Activated CD4-positive, alpha-beta memory T cell treated with anti-CD3 and anti-CD28 coated beads for 36 hours (primary cell): ENCODE measurements around the gene PDIA5. TPM values are rescaled to one million over a fixed set of nuclear protein-coding genes. Genes with fewer than 3 reads are reported as not detected.
A peak's percentile ranks its signal among the peaks of the same experiment; 100 is the strongest.

ENCODE experiments used
- CTCF ChIA-PET: fragments of 350-600 bp; sonication (Branson Sonifier 250); formaldehyde crosslinking; loops from one replicate; lab custom pipeline; 2021; ENCODE audit warnings: antibody characterized with exemption, inconsistent platforms; lab: Charles Lee
- POLR2A ChIA-PET: fragments of 350-600 bp; sonication (Branson Sonifier 250); formaldehyde crosslinking; loops from one replicate; lab custom pipeline; 2021; ENCODE audit warnings: antibody characterized with exemption; lab: Charles Lee
- DNase-seq: peaks from one replicate; pipeline ENCODE4 v3.0.0-alpha.2; 2020
- H3K27ac Mint-ChIP-seq: one replicate; pipeline ENCODE4 v1.8.0; 2021; ENCODE audit warnings: mixed read lengths
- H3K27me3 Mint-ChIP-seq: one replicate; pipeline ENCODE4 v1.8.0; 2021; ENCODE audit warnings: mixed read lengths
- H3K36me3 Mint-ChIP-seq: one replicate; pipeline ENCODE4 v1.8.0; 2021; ENCODE audit warnings: mixed read lengths
- H3K4me1 Mint-ChIP-seq: one replicate; pipeline ENCODE4 v1.8.0; 2021; ENCODE audit warnings: low read depth, mixed read lengths
- H3K4me3 Mint-ChIP-seq: one replicate; pipeline ENCODE4 v1.8.0; 2021; ENCODE audit warnings: mild to moderate bottlenecking, mixed read lengths
- H3K9me3 Mint-ChIP-seq: one replicate; pipeline ENCODE4 v1.8.0; 2021; ENCODE audit warnings: mixed read lengths
- intact Hi-C: fragments of 100-400 bp; cut with micrococcal nuclease; formaldehyde crosslinking; loops from one replicate; pipeline ENCODE4 v1.15.1; 2023
- microRNA-seq: library from miRNA; unstranded; fragments of <30 nt; microRNA quantifications from one replicate; pipeline ENCODE4 v1.2.0, GENCODE V29; 2022; ENCODE audit warnings: borderline number of aligned reads, borderline microRNAs expressed, borderline replicate concordance
- total RNA-seq, 2 experiments: library from RNA; stranded (reverse); gene quantifications; one replicate each; pipeline ENCODE4 v1.2.3, GENCODE V29; 2021

The PDIA5 gene
- total RNA-seq, 2 experiments from 2014 or later: 21.7 to 21.8 TPM

- ChIA-PET CTCF (no interaction called here), POLR2A (no interaction called here)
- no peaks in the 10 kb centered on the region for H3K9me3 Mint-ChIP-seq
Measured at GRCh38 chr3:123188058-123188457, 121.2 kb downstream of the PDIA5 start.

GRCh38 chr3:123193448-123194101 lies 126.8 kb downstream of the PDIA5 start:
- Mint-ChIP-seq H3K9me3 (no peaks in the 10 kb centered on the region), H3K36me3 (peaks cover 2% of the 10 kb centered on the region), H3K27ac (no peak overlapping the region), H3K4me3 (no peak overlapping the region), H3K4me1 (no peaks in the 10 kb centered on the region), H3K27me3 (peaks cover 4% of the 10 kb centered on the region)
- ChIA-PET POLR2A (no interaction called here), CTCF (interaction anchor here (1.1 kb wide), 1 partner anchor 273 kb away, joined by 3 read pairs; no protein-coding TSS in a partner anchor)
- intact Hi-C loops: no loop called here
- no peak for DNase-seq

More at GRCh38 chr3:123188058-123188457, 121.2 kb downstream of the PDIA5 start:
- no peak overlapping the region for H3K27ac Mint-ChIP-seq
- H3K36me3 Mint-ChIP-seq: peaks cover 2% of the 10 kb centered on the region
- no peaks in the 10 kb centered on the region for H3K4me1 Mint-ChIP-seq
- no peak for DNase-seq
- intact Hi-C loops: no loop called here
- H3K27me3 Mint-ChIP-seq: peaks cover 2% of the 10 kb centered on the region
- no peak overlapping the region for H3K4me3 Mint-ChIP-seq

GRCh38 chr3:123194552-123194951 lies 127.7 kb downstream of the PDIA5 start:
- Mint-ChIP-seq H3K27me3 (peaks cover 4% of the 10 kb centered on the region), H3K4me1 (no peaks in the 10 kb centered on the region), H3K36me3 (peaks cover 4% of the 10 kb centered on the region), H3K27ac (no peak overlapping the region), H3K9me3 (peaks cover 4% of the 10 kb centered on the region), H3K4me3 (no peak overlapping the region)
- ChIA-PET CTCF (interaction anchor here (1.1 kb wide), 1 partner anchor 274 kb away, joined by 3 read pairs; no protein-coding TSS in a partner anchor), POLR2A (no interaction called here)
- intact Hi-C loops: no loop called here
- no peak for DNase-seq

GRCh38 chr3:123198372-123198771 lies 131.5 kb downstream of the PDIA5 start:
- H3K4me3 Mint-ChIP-seq: no peak overlapping the region
- peaks cover 16% of the 10 kb centered on the region for H3K4me1 Mint-ChIP-seq
- no peak for DNase-seq
- peaks cover 2% of the 10 kb centered on the region for H3K27me3 Mint-ChIP-seq
- ChIA-PET CTCF (interaction anchor here (0.7 kb wide), 1 partner anchor 1357 kb away, joined by 3 read pairs; no protein-coding TSS in a partner anchor), POLR2A (interaction anchor here (0.5 to 1.4 kb wide), 2 partner anchors 9 to 263 kb away, joined by 3 read pairs; no protein-coding TSS in a partner anchor)
- intact Hi-C loops: no loop called here
- H3K9me3 Mint-ChIP-seq: peaks cover 4% of the 10 kb centered on the region
- no peak overlapping the region for H3K27ac Mint-ChIP-seq
- peaks cover 4% of the 10 kb centered on the region for H3K36me3 Mint-ChIP-seq

- intact Hi-C loops: loop anchor here (1.0 to 5.0 kb wide), 5 partner anchors 134 to 1539 kb away; partner anchors contain the start of genes FAM162A, HACD2, HCLS1 and MIX23
- ChIA-PET POLR2A (interaction anchor here (1.2 kb wide), 1 partner anchor 134 kb away, joined by 6 read pairs; no protein-coding TSS in a partner anchor), CTCF (no interaction called here)
- Mint-ChIP-seq H3K4me3 (peak overlapping the region; percentile 87), H3K9me3 (peaks cover 4% of the 10 kb centered on the region), H3K27ac (peak overlapping the region; percentile 86), H3K27me3 (no peaks in the 10 kb centered on the region), H3K36me3 (peaks cover 6% of the 10 kb centered on the region), H3K4me1 (peaks cover 20% of the 10 kb centered on the region)
- DNase-seq: no peak
Measured at GRCh38 chr3:123201223-123201556, 134.4 kb downstream of the PDIA5 start.

- ChIA-PET CTCF (no interaction called here), POLR2A (interaction anchor here (1.2 kb wide), 1 partner anchor 134 kb away, joined by 6 read pairs; no protein-coding TSS in a partner anchor)
- Mint-ChIP-seq H3K36me3 (peaks cover 6% of the 10 kb centered on the region), H3K9me3 (peaks cover 4% of the 10 kb centered on the region), H3K27me3 (no peaks in the 10 kb centered on the region), H3K4me3 (peak within 1 kb of the TSS; percentile 87), H3K4me1 (peaks cover 23% of the 10 kb centered on the region), H3K27ac (peak within 1 kb of the TSS; percentile 86)
- DNase-seq: peak; percentile 97
- intact Hi-C loops: loop anchor here (1.0 to 5.0 kb wide), 5 partner anchors 135 to 1539 kb away; partner anchors contain the start of genes FAM162A, HACD2, HCLS1 and MIX23
Measured at GRCh38 chr3:123201557-123202427, 135.0 kb downstream of the PDIA5 start, which contains the start of gene SEC22A. Gene SEC22A, plus strand, starts transcription at chr3:123201943. Its CDS starts 7,275 bp downstream, at chr3:123209218.

GRCh38 chr3:123202451-123202850 lies 135.6 kb downstream of the PDIA5 start:
- peak overlapping the region; percentile 77 for H3K27ac Mint-ChIP-seq
- ChIA-PET POLR2A (interaction anchor here (1.2 kb wide), 1 partner anchor 135 kb away, joined by 6 read pairs; no protein-coding TSS in a partner anchor), CTCF (no interaction called here)
- peak; percentile 19 for DNase-seq
- no peaks in the 10 kb centered on the region for H3K27me3 Mint-ChIP-seq
- H3K36me3 Mint-ChIP-seq: peaks cover 6% of the 10 kb centered on the region
- H3K4me1 Mint-ChIP-seq: peaks cover 26% of the 10 kb centered on the region
- H3K9me3 Mint-ChIP-seq: peaks cover 4% of the 10 kb centered on the region
- intact Hi-C loops: loop anchor here (5.0 kb wide), 3 partner anchors 405 to 1540 kb away; partner anchors contain the start of genes FAM162A, HCLS1, MIX23 and SLC49A4
- H3K4me3 Mint-ChIP-seq: peak overlapping the region; percentile 87

Small RNAs within 50 kb of the gene (microRNA-seq; reads per million reads assigned to microRNA genes)
- not detected for gene MIR7110

Other genes with a start within 250 kb of the PDIA5 start
- not detected for gene SEMA5B, start 39.3 kb upstream of the PDIA5 start, total RNA-seq
- gene SEC22A, start 134.9 kb downstream of the PDIA5 start, total RNA-seq: 10 to 100 TPM; 19.6 to 21.5 TPM